Tibial nerve (tissue), 4 donors: ENCODE results near the gene GRID1. TPM values are rescaled to one million over a fixed set of nuclear protein-coding genes. Genes with fewer than 3 reads are reported as not detected.

Experiments
- DNase-seq, 2 donors: peaks; one replicate each; pipeline ENCODE4 v3.0.0-alpha.2; 2019; ENCODE audit warnings: low spot score in 2 of 2
- H3K27ac ChIP-seq, 4 donors: fragments of 200-600 bp; sonication (generic) in 3 of 4; one replicate each; pipeline ENCODE4 v1.5.1; 2017 to 2019; ENCODE audit warnings: mild to moderate bottlenecking in 1 of 4
- H3K27me3 ChIP-seq, 2 donors: fragments of 200-600 bp; sonication (generic) in 1 of 2; one replicate each; pipeline versions ENCODE4 v1.5.1 to v1.6.0; 2017 to 2019
- H3K36me3 ChIP-seq, 3 donors: fragments of 200-600 bp; sonication (generic); one replicate each; pipeline ENCODE4 v1.5.1; 2018 to 2019
- H3K4me1 ChIP-seq, 4 donors: fragments of 200-600 bp; sonication (generic) in 3 of 4; one replicate each; pipeline ENCODE4 v1.5.1; 2017 to 2019
- H3K4me3 ChIP-seq, 4 donors: fragments of 200-600 bp; sonication (generic) in 3 of 4; one replicate each; pipeline ENCODE4 v1.5.1; 2017 to 2019; ENCODE audit warnings: mild to moderate bottlenecking in 1 of 4, moderate library complexity in 1 of 4
- H3K9me3 ChIP-seq, 4 donors: fragments of 200-600 bp; sonication (generic) in 3 of 4; one replicate each; pipeline ENCODE4 v1.5.1; 2017 to 2019
- CTCF ChIP-seq, 5 experiments: fragments of 200-600 bp in 3 of 5; fragments of 450-650 bp in 2 of 5; sonication (generic) in 3 of 5; IDR thresholded peaks; one replicate each; pipeline ENCODE4 v1.5.1; 2016 to 2019; ENCODE audit warnings: antibody characterized with exemption in 5 of 5, mild to moderate bottlenecking in 3 of 5, moderate library complexity in 2 of 5
- EP300 ChIP-seq, 2 donors: sonication (generic); formaldehyde crosslinking; IDR thresholded peaks; one replicate each; pipeline ENCODE4 v1.6.1; 2017; ENCODE audit warnings: antibody characterized with exemption in 2 of 2, mild to moderate bottlenecking in 1 of 2
- POLR2A ChIP-seq, 2 donors: fragments of 450-650 bp; IDR thresholded peaks; one replicate each; pipeline ENCODE4 v1.6.1; 2017; ENCODE audit warnings: antibody characterized with exemption in 2 of 2, mild to moderate bottlenecking in 2 of 2, moderate library complexity in 2 of 2
- WGBS, 2 donors: methylation state at CpG; one replicate each; pipeline ENCODE4 v1.1.5; 2018; 5-methylcytosine and 5-hydroxymethylcytosine counted together
- total RNA-seq, 4 donors: library from RNA; depleted of rRNA; stranded (reverse); fragments of >200 nt; gene quantifications; one replicate each; pipeline ENCODE4 v1.1.0, GENCODE V29; 2016

The GRID1 gene
- total RNA-seq, 4 donors from 2014 or later = 7.7 to 16.3 (median 10.5) TPM

- no peak overlapping the region for H3K27ac ChIP-seq
- 88 to 89% methylated on average over 9 of the region's 9 CpGs for WGBS, 2 donors
- peaks cover 0 to 13% (median 0%) of the 10 kb centered on the region in 3 donors for H3K36me3 ChIP-seq
- DNase-seq = no peak
- no peak for TF ChIP-seq CTCF (IDR thresholded peaks at IDR 0.05)
- H3K9me3 ChIP-seq = peaks cover 0 to 3% (median 0%) of the 10 kb centered on the region in 4 donors
- H3K4me1 ChIP-seq = no peaks in the 10 kb centered on the region
- no peak overlapping the region for H3K4me3 ChIP-seq
- H3K27me3 ChIP-seq = no peaks in the 10 kb centered on the region
These were observed 509.3 kb downstream of the GRID1 start for GRCh38 chr10:85857305-85857704.

GRCh38 chr10:85851934-85852333 lies 514.7 kb downstream of the GRID1 start:
- H3K27ac ChIP-seq = no peak overlapping the region
- no peak for TF ChIP-seq CTCF (IDR thresholded peaks at IDR 0.05)
- no peak for TF ChIP-seq POLR2A (IDR thresholded peaks at IDR 0.05)
- no peak for TF ChIP-seq EP300 (IDR thresholded peaks at IDR 0.05)
- H3K27me3 ChIP-seq = no peaks in the 10 kb centered on the region
- H3K4me1 ChIP-seq = peaks cover 0 to 8% (median 0%) of the 10 kb centered on the region in 4 donors
- H3K36me3 ChIP-seq = peaks cover 0 to 13% (median 0%) of the 10 kb centered on the region in 3 donors
- WGBS, 2 donors = 91 to 94% methylated on average over 6 of the region's 6 CpGs
- H3K9me3 ChIP-seq = peaks cover 0 to 23% (median 0%) of the 10 kb centered on the region in 4 donors
- DNase-seq = no peak
- no peak overlapping the region for H3K4me3 ChIP-seq

- Histone ChIP-seq H3K4me1 (peaks cover 0 to 8% (median 0%) of the 10 kb centered on the region in 4 donors), H3K9me3 (peaks cover 0 to 23% (median 0%) of the 10 kb centered on the region in 4 donors), H3K4me3 (no peak overlapping the region), H3K27ac (no peak overlapping the region), H3K27me3 (no peaks in the 10 kb centered on the region), H3K36me3 (peaks cover 0 to 13% (median 0%) of the 10 kb centered on the region in 3 donors)
- no peak for TF ChIP-seq CTCF (IDR thresholded peaks at IDR 0.05)
- no peak for TF ChIP-seq EP300 (IDR thresholded peaks at IDR 0.05)
- TF ChIP-seq POLR2A (IDR thresholded peaks at IDR 0.05) = no peak
- 54 to 77% methylated on average over 2 of the region's 2 CpGs for WGBS, 2 donors
- no peak for DNase-seq
These were observed 515.3 kb downstream of the GRID1 start for GRCh38 chr10:85851325-85851724.

GRCh38 chr10:85850736-85851135 lies 515.9 kb downstream of the GRID1 start:
- Histone ChIP-seq H3K4me1 (peaks cover 0 to 8% (median 0%) of the 10 kb centered on the region in 4 donors), H3K4me3 (no peak overlapping the region), H3K27ac (no peak overlapping the region), H3K27me3 (no peaks in the 10 kb centered on the region), H3K36me3 (peaks cover 0 to 12% (median 0%) of the 10 kb centered on the region in 3 donors), H3K9me3 (peaks cover 0 to 24% (median 0%) of the 10 kb centered on the region in 4 donors)
- TF ChIP-seq POLR2A (IDR thresholded peaks at IDR 0.05) (no peak), CTCF (IDR thresholded peaks at IDR 0.05) (no peak), EP300 (IDR thresholded peaks at IDR 0.05) (no peak)
- 95 to 98% methylated on average over 3 of the region's 3 CpGs for WGBS, 2 donors
- no peak for DNase-seq

GRCh38 chr10:85849315-85849714 lies 517.3 kb downstream of the GRID1 start:
- peaks cover 0 to 7% (median 0%) of the 10 kb centered on the region in 3 donors for H3K36me3 ChIP-seq
- no peak for TF ChIP-seq POLR2A (IDR thresholded peaks at IDR 0.05)
- H3K4me1 ChIP-seq = peaks cover 0 to 8% (median 0%) of the 10 kb centered on the region in 4 donors
- H3K9me3 ChIP-seq = peaks cover 0 to 28% (median 0%) of the 10 kb centered on the region in 4 donors
- DNase-seq = no peak
- H3K27me3 ChIP-seq = no peaks in the 10 kb centered on the region
- H3K27ac ChIP-seq = no peak overlapping the region
- 51 to 63% methylated on average over 3 of the region's 3 CpGs for WGBS, 2 donors
- H3K4me3 ChIP-seq = no peak overlapping the region

- Histone ChIP-seq H3K36me3 (peaks cover 0 to 2% (median 0%) of the 10 kb centered on the region in 3 donors), H3K4me1 (peaks cover 0 to 8% (median 0%) of the 10 kb centered on the region in 4 donors), H3K9me3 (peaks cover 0 to 28% (median 0%) of the 10 kb centered on the region in 4 donors), H3K27ac (no peak overlapping the region), H3K27me3 (no peaks in the 10 kb centered on the region), H3K4me3 (no peak overlapping the region)
- no peak for DNase-seq
- TF ChIP-seq EP300 (IDR thresholded peaks at IDR 0.05) (no peak), CTCF (IDR thresholded peaks at IDR 0.05) (no peak), POLR2A (IDR thresholded peaks at IDR 0.05) (no peak)
- WGBS, 2 donors = 51 to 61% methylated on average over 4 of the region's 4 CpGs
These were observed 517.8 kb downstream of the GRID1 start for GRCh38 chr10:85848756-85849155.
